CMK (cell line): ENCODE results near the gene PASK.

Experiments
- DNase-seq: peaks from one replicate; pipeline ENCODE4 v3.0.0-alpha.2; 2010; ENCODE audit warnings: low read depth

Gene PASK

GRCh38 chr2:241179899-241180298 is 30.6 kb upstream of the PASK start:
- no peak for DNase-seq

DNA sequence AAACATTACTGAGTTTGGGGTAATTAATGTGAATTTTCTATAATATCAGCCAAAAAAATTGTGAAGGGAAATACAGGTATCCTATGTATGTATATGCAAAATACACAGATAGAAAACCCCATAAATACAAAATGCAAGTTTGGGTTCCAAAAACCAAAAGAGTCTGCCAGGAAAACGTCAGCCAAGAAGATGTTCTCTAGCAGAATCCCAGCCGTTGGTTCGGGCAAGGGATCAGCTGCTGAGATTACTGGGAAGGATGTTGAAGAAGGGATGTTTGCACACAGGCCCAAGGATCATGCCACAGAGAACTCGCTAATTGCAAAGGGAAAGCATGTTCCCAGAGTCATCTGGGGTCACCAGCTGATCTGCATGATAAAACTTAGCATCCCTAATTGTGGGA is 29.7 kb upstream of the PASK start:
- DNase-seq: no peak

- DNase-seq: no peak
Measured at GRCh38 chr2:241177526-241178334, 28.5 kb upstream of the PASK start.

- no peak for DNase-seq
Measured at GRCh38 chr2:241173557-241173956, 24.3 kb upstream of the PASK start.

DNA sequence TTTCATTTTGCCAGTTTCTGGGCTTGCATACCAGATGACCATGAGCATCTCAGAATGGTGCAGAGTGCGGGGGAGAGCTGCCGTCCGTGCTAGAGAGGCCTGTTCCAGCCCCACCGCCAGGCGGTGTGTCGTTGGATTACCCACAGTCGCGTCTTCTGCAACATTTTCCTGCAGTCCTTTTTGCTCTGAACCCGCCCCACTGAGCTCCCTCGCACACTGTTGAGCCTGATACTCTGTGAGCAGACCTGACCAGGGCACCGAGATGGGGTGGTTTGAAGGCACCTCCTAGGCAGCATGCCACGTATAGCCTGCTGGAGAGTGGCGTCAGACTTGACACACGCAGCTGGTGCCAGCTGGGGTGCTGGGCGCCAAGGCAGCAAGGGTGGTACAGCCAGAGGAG is 19.1 kb upstream of the PASK start:
- DNase-seq: no peak

DNA sequence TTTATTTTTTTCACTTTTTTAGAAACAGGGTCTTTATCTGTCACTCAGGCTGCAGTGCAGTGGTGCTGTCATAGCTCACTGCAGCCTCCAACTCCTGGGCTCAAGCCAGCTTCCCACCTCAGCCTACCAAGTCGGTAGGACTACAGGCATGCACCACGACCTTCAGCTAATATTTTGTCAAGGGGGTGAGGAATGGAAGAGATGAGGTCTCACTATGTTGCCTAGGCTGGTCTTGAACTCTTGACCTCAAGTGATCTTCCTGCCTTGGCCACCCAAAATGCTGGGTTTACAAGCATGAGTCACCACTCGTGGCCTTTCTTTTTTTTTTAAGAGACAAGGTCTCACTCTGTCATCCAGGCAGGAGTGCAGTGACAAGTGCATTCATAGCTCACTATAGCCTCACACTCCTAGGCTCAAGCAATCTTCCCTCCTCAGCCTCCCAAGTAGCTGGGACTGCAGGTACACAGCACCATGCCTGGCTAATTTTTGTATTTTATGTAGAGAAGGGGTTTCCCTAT is 14.4 kb upstream of the PASK start:
- DNase-seq: no peak

DNA sequence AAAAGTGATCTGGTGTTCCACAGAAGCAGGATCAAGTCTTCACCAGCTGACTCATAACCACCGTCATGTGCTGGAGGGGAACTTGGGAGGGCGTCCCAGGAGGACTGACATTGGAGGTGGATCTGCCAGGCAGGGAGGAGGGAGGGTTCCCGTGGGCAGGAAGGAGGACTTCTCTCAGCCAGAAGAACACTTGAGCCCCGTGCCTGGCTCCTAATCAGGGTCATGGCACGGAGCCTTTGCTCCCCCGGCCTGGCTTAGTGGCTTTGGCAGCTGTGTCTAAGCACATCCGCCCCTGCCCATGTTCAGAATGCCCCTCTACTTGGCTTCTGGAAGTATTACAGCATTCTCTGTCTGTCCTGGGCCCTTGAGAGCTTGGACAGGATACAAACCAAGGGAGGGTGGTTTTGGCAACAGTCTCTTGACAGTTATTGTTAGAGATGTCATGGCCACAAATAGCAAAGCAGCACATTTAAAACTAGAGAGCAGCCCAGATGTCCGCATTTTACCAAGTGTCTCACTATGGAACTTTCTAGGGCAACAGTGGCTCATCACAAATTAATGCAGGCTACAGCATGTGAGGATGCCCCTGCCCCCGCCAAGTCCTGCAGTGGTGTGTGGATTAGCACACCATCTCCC is 12.5 kb upstream of the PASK start:
- DNase-seq: no peak

GRCh38 chr2:241160318-241160717 is 11.0 kb upstream of the PASK start:
- no peak for DNase-seq

DNA sequence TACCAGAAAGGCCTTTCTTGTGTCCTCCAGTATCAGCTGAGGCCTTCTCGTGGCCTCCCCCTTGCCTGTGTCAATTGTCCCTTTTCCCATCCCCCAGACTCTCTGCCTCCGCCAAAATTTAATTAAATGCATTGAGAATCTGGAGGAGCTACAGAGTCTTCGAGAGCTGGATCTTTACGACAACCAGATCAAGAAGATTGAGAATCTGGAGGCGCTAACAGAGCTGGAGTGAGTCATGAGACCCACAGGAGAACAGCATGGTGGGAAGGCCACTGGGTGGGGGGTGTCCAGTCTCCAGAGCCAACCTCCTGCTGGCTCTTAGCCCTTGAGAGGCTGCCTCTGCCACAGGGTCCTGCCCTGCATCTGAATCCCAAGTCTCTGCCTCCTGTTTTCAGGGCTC is 9.8 kb upstream of the PASK start:
- DNase-seq: no peak

- no peak for DNase-seq
Measured at GRCh38 chr2:241158546-241158900, 9.3 kb upstream of the PASK start.

GRCh38 chr2:241157841-241158545 is 8.7 kb upstream of the PASK start:
- no peak for DNase-seq

- DNase-seq: no peak
Measured at GRCh38 chr2:241156971-241157441, 7.7 kb upstream of the PASK start.

DNA sequence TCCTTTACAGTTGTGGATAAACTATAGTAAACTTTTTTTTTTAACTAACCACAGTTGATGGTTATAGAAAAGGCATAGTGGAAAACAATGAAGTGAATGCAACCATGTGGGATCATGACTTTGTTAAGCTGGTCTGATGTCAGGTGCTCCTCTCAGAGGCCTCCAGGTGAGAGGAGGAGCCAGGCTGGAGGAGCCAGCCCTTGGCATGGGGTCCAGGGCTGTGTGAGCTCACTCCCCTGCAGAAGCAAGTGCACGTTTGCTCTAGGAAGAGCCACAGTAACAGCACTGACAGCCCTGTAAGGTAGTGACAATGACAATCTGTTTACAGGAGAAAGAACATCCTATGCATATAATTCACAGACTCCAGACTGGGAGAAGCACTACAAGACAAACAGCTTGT is 6.7 kb upstream of the PASK start:
- DNase-seq: no peak

DNA sequence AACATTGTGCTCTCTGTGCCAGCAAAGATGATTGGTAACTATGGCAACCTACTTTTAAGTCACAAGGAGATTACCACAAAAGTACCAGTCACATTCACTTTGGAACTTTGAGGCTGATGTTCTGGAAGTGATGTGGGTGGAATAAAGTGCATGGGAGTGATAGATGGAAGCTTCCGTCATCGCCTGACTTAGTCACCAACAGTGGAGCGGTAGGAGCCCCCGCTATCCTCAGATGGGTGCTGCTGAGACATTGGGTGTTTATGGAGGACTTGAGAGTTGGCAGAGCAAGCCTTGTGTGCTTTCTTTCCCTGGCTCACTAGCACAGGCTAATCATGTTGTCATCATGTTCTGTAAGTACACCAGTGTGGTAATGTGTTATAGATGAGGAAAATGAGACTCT is 5.6 kb upstream of the PASK start:
- DNase-seq: no peak

DNA sequence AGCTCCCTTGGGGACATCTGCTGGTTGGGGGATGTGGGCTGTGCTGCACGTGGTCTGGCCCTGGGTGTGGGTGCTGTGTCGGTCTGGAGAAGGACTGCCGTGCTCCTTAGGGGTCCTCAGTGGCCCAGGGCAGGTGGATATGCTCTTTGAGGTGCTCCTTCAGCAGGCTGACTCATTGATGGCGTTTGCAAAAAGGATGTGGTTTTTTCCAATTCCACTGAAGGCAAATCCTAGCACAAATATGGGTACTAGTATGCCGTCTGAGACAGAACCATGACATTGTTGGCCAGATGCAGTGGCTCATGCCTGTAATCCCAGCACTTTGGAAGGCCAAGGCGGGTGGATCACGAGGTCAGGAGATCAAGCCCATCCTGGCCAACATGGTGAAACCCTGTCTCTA is 4.3 kb upstream of the PASK start:
- no peak for DNase-seq

DNA sequence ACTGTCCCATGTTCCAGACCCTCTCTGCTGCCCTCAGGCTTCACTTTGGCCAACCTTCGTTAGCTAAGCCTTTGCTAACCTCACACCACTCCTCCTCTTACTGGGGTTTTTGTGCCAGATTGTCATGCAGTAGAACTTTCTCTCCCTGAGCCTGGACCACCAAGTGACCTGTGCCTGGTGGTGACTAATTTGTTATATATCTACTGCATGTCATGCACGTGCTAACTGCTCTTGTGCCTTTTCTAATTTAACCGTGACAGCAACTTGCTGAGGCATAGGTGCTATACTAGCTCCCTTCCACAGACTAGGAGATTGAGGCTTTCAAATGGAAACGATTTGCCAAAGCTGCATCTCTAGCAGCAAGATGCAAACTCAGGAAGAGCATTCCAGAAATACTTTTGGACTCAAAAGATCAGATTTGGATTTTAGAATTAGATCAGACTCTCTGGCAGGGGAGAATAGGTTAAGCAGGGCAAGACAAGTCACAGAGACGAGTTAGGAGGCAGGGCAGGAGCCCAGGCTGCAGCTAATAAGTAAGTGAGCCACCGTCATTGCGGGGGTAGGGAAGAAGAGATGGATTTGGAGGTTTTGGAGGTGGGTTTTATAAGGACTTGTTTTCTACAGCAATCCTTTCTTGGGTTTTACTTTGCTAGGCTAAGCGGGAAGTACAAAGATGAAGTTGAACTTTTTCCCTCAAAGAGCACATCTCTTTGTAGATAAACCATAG is 2.8 kb upstream of the PASK start:
- DNase-seq: no peak

DNA sequence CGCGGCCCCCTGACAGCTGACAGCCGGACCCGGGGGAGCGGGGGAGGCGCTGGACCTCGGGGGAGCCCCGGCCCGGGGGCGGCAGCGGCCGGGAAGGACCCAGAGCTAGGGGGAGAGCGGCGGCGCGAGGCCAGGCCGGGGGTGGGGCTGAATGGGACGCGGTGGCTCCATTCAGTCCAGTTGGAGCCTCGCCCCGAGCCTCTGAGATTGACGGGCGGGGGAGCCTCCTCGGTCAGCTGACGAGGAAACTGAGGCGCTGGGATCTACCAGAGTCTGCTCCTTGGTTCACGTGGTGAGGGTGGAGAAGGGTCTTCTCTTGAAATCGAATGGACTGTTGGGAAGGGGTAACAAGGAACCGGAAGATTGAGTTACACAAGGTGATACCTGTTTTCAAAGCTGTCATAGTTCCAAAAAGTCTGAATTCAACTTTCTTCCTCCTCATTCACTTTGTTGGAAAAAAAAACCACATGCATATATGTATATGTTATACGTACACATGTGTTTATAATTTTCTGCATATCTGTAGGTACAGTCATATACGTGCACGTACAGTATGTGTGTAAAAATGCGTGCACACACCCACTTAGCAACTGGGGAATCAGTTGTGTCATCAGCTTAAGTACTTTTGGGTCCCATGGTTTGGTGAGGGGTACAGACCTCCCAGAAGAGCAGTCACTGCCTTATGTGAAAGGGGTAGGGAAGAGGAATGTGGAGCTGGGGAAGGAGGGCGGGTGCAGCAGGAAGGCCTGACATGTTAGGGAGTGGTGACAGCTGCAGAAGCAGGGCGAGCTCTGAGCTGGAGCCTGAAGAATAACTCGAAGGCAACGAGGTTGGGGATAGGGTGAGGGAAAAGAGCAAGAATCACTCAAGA is 1.6 kb upstream of the PASK start:
- DNase-seq: no peak

DNA sequence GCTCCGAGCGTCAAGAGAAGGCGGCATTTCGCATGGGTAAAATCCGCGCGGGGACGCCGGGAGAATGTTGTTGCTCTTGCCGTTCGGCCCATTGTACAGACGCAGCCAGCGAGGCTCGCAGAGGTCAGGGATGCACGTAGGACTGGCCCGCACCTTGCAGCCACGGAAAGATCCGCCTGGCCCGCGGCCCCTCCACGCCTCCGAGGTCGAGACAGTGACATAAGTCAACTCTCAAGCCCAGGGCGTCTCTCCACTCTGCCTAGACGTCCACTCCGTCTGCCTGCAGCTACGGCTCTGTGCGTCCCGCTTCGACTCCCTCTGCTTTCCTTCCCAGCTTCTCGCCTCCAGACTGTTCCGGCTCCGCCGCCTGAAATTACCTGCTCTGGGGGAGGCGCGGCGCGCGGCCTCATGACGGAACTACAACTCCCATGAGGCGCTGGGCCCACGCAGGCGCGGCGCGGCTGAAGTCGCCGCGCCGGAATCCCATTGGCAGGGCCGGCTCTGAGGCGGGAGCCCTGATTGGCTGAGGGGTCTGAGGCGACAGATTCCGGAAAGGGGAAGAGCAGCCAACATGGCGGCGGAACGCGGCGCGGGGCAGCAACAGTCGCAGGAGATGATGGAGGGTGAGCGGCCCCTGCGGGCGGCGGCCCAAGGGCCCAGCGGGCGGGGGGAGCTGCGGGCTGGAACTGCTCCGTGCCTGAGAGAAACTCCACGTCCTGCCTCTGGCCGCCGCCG is 820 bp upstream of the PASK start, which contains the start of gene PPP1R7:
PPP1R7 (plus strand) TSS at position 543 of the 735 bp plus-strand sequence; CDS start at position 572, 29 bp downstream.
- DNase-seq: peak; percentile 81

GRCh38 chr2:241149675-241149924 is 328 bp upstream of the PASK start:
- no peak for DNase-seq

- no peak for DNase-seq
Measured at GRCh38 chr2:241148239-241148638, 1.0 kb downstream of the PASK start.

DNA sequence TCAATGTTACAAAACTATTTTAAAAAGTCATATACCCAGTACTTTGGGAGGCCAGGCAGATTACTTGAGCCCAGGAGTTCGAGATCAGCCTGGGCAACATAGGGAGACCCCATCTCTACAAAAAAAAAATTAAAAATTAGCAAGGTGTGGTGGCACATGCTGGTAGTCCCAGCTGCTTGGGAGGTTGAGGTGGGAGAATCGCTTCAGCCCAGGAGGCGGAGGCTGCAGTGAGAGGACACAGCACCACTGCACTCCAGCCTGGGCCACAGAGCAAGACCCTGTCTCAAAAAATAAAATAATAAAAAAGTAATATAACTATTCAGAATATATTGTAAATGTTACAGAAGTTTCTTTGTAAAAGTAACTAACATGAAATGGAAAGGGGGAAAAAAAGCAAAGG is 1.9 kb downstream of the PASK start:
- DNase-seq: no peak
